HCT116 (cell line): Measurements from ENCODE around the gene TRIM59. TPM values are rescaled to one million over a fixed set of nuclear protein-coding genes. Genes with fewer than 3 reads are reported as not detected.

Experiments
- ATAC-seq: fragments of 200-7000 bp; cut with Tn5 transposase; 2 replicates; pipeline ENCODE4 v1.9.1; 2020; ENCODE audit warnings: mild to moderate bottlenecking, moderate library complexity
- BruUV-seq: library from RNA; stranded (reverse); fragments of 400-500 nt; replicated peaks from 2 replicates; lab custom pipeline; 2021; lab: Mats Ljungman, UMichigan
- CTCF ChIA-PET: fragments of 300-600 bp; sonication (Branson Sonifier 250); formaldehyde crosslinking; loops from one replicate; lab custom pipeline; 2021; ENCODE audit warnings: antibody characterized with exemption; lab: Charles Lee
- POLR2A ChIA-PET: fragments of 300-600, 350-600 bp; sonication (Branson Sonifier 250); formaldehyde crosslinking; loops from one replicate; lab custom pipeline; 2021; ENCODE audit warnings: antibody characterized with exemption; lab: Charles Lee
- RAD21 ChIA-PET, 2 experiments: fragments of 300-600 bp; sonication (Branson Sonifier 250); formaldehyde crosslinking; loops; one replicate each; lab custom pipeline; 2023; ENCODE audit warnings: low total read pairs in 2 of 2; ENCODE audit not compliant: uncharacterized antibody in 2 of 2, unreplicated experiment in 2 of 2, low non-redundant PET in 1 of 2; lab: Charles Lee
- DNase-seq: peaks from one replicate; pipeline ENCODE4 v3.0.0-alpha.2; 2010; ENCODE audit warnings: low read depth, low spot score
- H2AFZ ChIP-seq: fragments of 200-600 bp; shearing (Covaris generic), sonication (generic); 2 replicates; pipeline ENCODE4 v1.6.1; 2017; ENCODE audit warnings: low read depth, mixed run types, mixed read lengths, antibody characterized with exemption, low read length; ENCODE audit not compliant: poor library complexity, severe bottlenecking
- H3K27ac ChIP-seq: 2 replicates; pipeline ENCODE4 v1.5.1; 2012; ENCODE audit warnings: low read depth, low read length
- H3K27me3 ChIP-seq: fragments of 200-600 bp; sonication (generic); 2 replicates; pipeline ENCODE4 v1.6.1; 2016; ENCODE audit warnings: mixed run types, low read length, mixed read lengths; ENCODE audit not compliant: insufficient read depth
- H3K36me3 ChIP-seq, 2 experiments: fragments of 200-500 bp in 1 of 2; fragments of 200-600 bp in 1 of 2; sonication (Bioruptor generic) in 1 of 2; sonication (generic) in 1 of 2; 2 replicates each; pipeline versions ENCODE4 v1.5.1 to v1.6.1; 2014 to 2016; ENCODE audit warnings: low read length in 2 of 2, inconsistent platforms in 1 of 2, mixed read lengths in 1 of 2, mixed run types in 1 of 2; ENCODE audit not compliant: insufficient read depth in 2 of 2, control insufficient read depth in 1 of 2
- H3K4me1 ChIP-seq, 2 experiments: fragments of 200-600 bp in 1 of 2; sonication (generic) in 1 of 2; 2 replicates each; pipeline versions ENCODE4 v1.5.1 to v1.6.1; 2012 to 2017; ENCODE audit warnings: low read length in 2 of 2, inconsistent platforms in 1 of 2, mild to moderate bottlenecking in 1 of 2, mixed read lengths in 1 of 2, mixed run types in 1 of 2, moderate library complexity in 1 of 2; ENCODE audit not compliant: insufficient read depth in 2 of 2, control insufficient read depth in 1 of 2
- H3K4me2 ChIP-seq: fragments of 200-600 bp; sonication (generic); 2 replicates; pipeline ENCODE4 v1.6.1; 2017; ENCODE audit warnings: mixed run types, low read length, mixed read lengths
- H3K4me3 ChIP-seq, 2 experiments: fragments of 200-600 bp in 1 of 2; sonication (generic) in 1 of 2; replicated peaks in 1 of 2; 2 replicates each; pipeline ENCODE4 v1.5.1; 2011 to 2016; ENCODE audit warnings: low read length in 2 of 2, control low read depth in 1 of 2, low read depth in 1 of 2, mild to moderate bottlenecking in 1 of 2, mixed read lengths in 1 of 2, mixed run types in 1 of 2
- H3K79me2 ChIP-seq: fragments of 200-600 bp; sonication (generic); 2 replicates; pipeline ENCODE4 v1.6.1; 2017; ENCODE audit warnings: mild to moderate bottlenecking, mixed run types, low read length, moderate library complexity, mixed read lengths; ENCODE audit not compliant: insufficient read depth
- H3K9ac ChIP-seq: fragments of 200-600 bp; sonication (generic); 2 replicates; pipeline ENCODE4 v1.6.1; 2016; ENCODE audit warnings: low read length, mixed read lengths
- H3K9me2 ChIP-seq: fragments of 200-600 bp; sonication (generic), shearing (Covaris generic); 2 replicates; pipeline ENCODE4 v1.6.1; 2017; ENCODE audit warnings: mixed run types, mild to moderate bottlenecking, moderate library complexity; ENCODE audit not compliant: insufficient read depth
- H3K9me3 ChIP-seq, 2 experiments: fragments of 200-500 bp in 1 of 2; fragments of 200-600 bp in 1 of 2; sonication (Bioruptor generic) in 1 of 2; sonication (generic) in 1 of 2; 2 replicates each; pipeline ENCODE4 v1.6.1; 2014 to 2017; ENCODE audit warnings: low read length in 2 of 2, mixed read lengths in 2 of 2, inconsistent platforms in 1 of 2, low read depth in 1 of 2, mild to moderate bottlenecking in 1 of 2, mixed run types in 1 of 2, moderate library complexity in 1 of 2; ENCODE audit not compliant: control insufficient read depth in 1 of 2, insufficient read depth in 1 of 2
- H4K20me1 ChIP-seq: fragments of 200-600 bp; sonication (generic), shearing (Covaris generic); 2 replicates; pipeline ENCODE4 v1.6.1; 2017; ENCODE audit warnings: mixed run types, mild to moderate bottlenecking, moderate library complexity; ENCODE audit not compliant: insufficient read depth
- CBX3 ChIP-seq: IDR thresholded peaks from 2 replicates; pipeline ENCODE4 v1.6.1; 2012; ENCODE audit warnings: low read depth
- CEBPB ChIP-seq: IDR thresholded peaks from 2 replicates; pipeline ENCODE4 v1.6.1; 2012; ENCODE audit warnings: low read depth
- ELF1 ChIP-seq: IDR thresholded peaks from 2 replicates; pipeline ENCODE4 v1.6.1; 2012; ENCODE audit warnings: low read depth, borderline replicate concordance
- EZH2 ChIP-seq: fragments of 200-600 bp; sonication (generic); IDR thresholded peaks from 2 replicates; pipeline ENCODE4 v1.6.1; 2017; ENCODE audit warnings: antibody characterized with exemption, mixed run types
- EZH2phosphoT487 ChIP-seq: fragments of 200-600 bp; IDR thresholded peaks from 2 replicates; pipeline ENCODE4 v1.6.1; 2018; ENCODE audit warnings: antibody characterized with exemption, borderline replicate concordance
- FOSL1 ChIP-seq: IDR thresholded peaks from 2 replicates; pipeline ENCODE4 v1.6.1; 2012; ENCODE audit warnings: low read depth
- JUND ChIP-seq: IDR thresholded peaks from 2 replicates; pipeline ENCODE4 v1.6.1; 2012
- POLR2A ChIP-seq: IDR thresholded peaks from 2 replicates; pipeline ENCODE4 v1.7.0; 2011; ENCODE audit warnings: borderline replicate concordance; ENCODE audit not compliant: insufficient read depth, insufficient read length; ENCODE audit errors: extremely low read depth
- RAD21 ChIP-seq: IDR thresholded peaks from 2 replicates; pipeline ENCODE4 v1.6.1; 2012; ENCODE audit warnings: low read depth, mild to moderate bottlenecking
- SIN3A ChIP-seq: IDR thresholded peaks from 2 replicates; pipeline ENCODE4 v1.6.1; 2012; ENCODE audit warnings: low read depth
- SP1 ChIP-seq: IDR thresholded peaks from 2 replicates; pipeline ENCODE4 v1.6.1; 2012; ENCODE audit warnings: low read depth
- SRF ChIP-seq: IDR thresholded peaks from 2 replicates; pipeline ENCODE4 v1.6.1; 2012; ENCODE audit warnings: low read depth
- TCF7L2 ChIP-seq: IDR thresholded peaks from 2 replicates; pipeline ENCODE4 v1.7.0; 2011; ENCODE audit warnings: borderline replicate concordance, inconsistent platforms; ENCODE audit not compliant: insufficient read depth, insufficient read length; ENCODE audit errors: extremely low read depth
- ZFX ChIP-seq: fragments of 450-650 bp; IDR thresholded peaks from 2 replicates; pipeline ENCODE4 v1.6.1; 2017
- ZNF274 ChIP-seq: fragments of 200-500 bp; sonication (Bioruptor generic); IDR thresholded peaks from 2 replicates; pipeline ENCODE4 v1.6.1; 2014; ENCODE audit warnings: mild to moderate bottlenecking, low read depth, low read length, inconsistent platforms
- intact Hi-C: fragments of 100-400 bp; cut with micrococcal nuclease; formaldehyde crosslinking; loops from 2 replicates; pipeline ENCODE4 v1.10.0; 2022
- total RNA-seq: library from RNA; stranded (reverse); gene quantifications from one replicate; pipeline ENCODE4 v1.2.1, GENCODE V29; 2021; ENCODE audit not compliant: unreplicated experiment
- TF ChIP-seq, protein P1 (sequence below): IDR thresholded peaks from 2 replicates; pipeline ENCODE4 v1.6.1; 2012
- TF ChIP-seq, protein P2 (sequence below): IDR thresholded peaks from 2 replicates; pipeline ENCODE4 v1.6.1; 2012; ENCODE audit warnings: low read depth
- TF ChIP-seq, protein P3 (sequence below), 3 experiments: fragments of 200-600 bp in 1 of 3; sonication (generic) in 1 of 3; IDR thresholded peaks in 2 of 3; conservative IDR thresholded peaks in 1 of 3; 2 replicates each; pipeline ENCODE4 v1.5.1; 2012 to 2017; ENCODE audit warnings: low read depth in 2 of 3, low read length in 2 of 3, antibody characterized with exemption in 1 of 3, borderline replicate concordance in 1 of 3, control low read depth in 1 of 3, mild to moderate bottlenecking in 1 of 3, mixed read lengths in 1 of 3, mixed run types in 1 of 3, moderate library complexity in 1 of 3; ENCODE audit not compliant: insufficient read depth in 1 of 3
- TF ChIP-seq, protein P4 (sequence below): IDR thresholded peaks from 2 replicates; pipeline ENCODE4 v1.6.1; 2011; ENCODE audit warnings: mild to moderate bottlenecking, low read length, moderate library complexity; ENCODE audit not compliant: insufficient replicate concordance; ENCODE audit errors: extremely low read depth
- TF ChIP-seq, protein P5 (sequence below): IDR thresholded peaks from 2 replicates; pipeline ENCODE4 v1.6.1; 2012

The TRIM59 gene
- total RNA-seq, 1 experiment from 2014 or later: 41.6 TPM

DNA sequence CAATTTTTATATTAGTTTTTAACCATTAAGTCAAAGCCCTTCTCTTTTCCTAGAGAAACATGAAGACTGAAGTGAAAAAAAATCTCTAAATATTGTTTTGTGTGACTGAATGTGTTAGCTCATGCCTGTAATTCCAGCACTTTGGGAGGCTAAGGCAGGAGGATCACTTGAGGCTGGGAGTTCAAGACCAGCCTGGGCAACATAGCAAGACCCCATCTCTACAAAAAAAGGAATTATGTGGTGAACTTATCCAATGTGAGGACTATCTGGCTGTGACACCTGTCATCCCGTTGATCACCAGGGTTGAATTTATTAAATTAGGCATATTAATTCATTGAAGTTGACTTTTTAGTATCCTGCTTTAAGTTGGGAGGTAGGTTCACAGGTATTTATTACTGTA is 37.1 kb downstream of the TRIM59 start:
- Histone ChIP-seq H3K27ac (no peak overlapping the region), H3K9me2 (no peaks in the 10 kb centered on the region), H4K20me1 (0 out of 2 replicates have a peak, but pooled peaks cover 3% of the 10 kb centered on the region), H3K79me2 (peaks cover 100% of the 10 kb centered on the region), H3K27me3 (no peaks in the 10 kb centered on the region), H3K4me1 (no peaks in the 10 kb centered on the region), H2AFZ (no peak overlapping the region), H3K9ac (no peak overlapping the region), H3K36me3 (peaks cover 47 to 54% of the 10 kb centered on the region in 2 experiments), H3K9me3 (no peaks in the 10 kb centered on the region), H3K4me2 (no peak overlapping the region), H3K4me3 (no peak overlapping the region)
- intact Hi-C loops: loop anchor here (5.0 to 10.0 kb wide), 3 partner anchors 528 to 1145 kb away; no protein-coding TSS in a partner anchor
- no peak for ATAC-seq
- POLR2A ChIA-PET: interaction anchor here (0.8 kb wide), 1 partner anchor 37 kb away, joined by 3 read pairs; the partner anchor contains the start of gene TRIM59
- no peak for DNase-seq
- TF ChIP-seq, protein P1, sequence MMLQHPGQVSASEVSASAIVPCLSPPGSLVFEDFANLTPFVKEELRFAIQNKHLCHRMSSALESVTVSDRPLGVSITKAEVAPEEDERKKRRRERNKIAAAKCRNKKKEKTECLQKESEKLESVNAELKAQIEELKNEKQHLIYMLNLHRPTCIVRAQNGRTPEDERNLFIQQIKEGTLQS: no peak
- no peak for TF ChIP-seq ZNF274
- no peak for TF ChIP-seq ELF1
- TF ChIP-seq, protein P2, sequence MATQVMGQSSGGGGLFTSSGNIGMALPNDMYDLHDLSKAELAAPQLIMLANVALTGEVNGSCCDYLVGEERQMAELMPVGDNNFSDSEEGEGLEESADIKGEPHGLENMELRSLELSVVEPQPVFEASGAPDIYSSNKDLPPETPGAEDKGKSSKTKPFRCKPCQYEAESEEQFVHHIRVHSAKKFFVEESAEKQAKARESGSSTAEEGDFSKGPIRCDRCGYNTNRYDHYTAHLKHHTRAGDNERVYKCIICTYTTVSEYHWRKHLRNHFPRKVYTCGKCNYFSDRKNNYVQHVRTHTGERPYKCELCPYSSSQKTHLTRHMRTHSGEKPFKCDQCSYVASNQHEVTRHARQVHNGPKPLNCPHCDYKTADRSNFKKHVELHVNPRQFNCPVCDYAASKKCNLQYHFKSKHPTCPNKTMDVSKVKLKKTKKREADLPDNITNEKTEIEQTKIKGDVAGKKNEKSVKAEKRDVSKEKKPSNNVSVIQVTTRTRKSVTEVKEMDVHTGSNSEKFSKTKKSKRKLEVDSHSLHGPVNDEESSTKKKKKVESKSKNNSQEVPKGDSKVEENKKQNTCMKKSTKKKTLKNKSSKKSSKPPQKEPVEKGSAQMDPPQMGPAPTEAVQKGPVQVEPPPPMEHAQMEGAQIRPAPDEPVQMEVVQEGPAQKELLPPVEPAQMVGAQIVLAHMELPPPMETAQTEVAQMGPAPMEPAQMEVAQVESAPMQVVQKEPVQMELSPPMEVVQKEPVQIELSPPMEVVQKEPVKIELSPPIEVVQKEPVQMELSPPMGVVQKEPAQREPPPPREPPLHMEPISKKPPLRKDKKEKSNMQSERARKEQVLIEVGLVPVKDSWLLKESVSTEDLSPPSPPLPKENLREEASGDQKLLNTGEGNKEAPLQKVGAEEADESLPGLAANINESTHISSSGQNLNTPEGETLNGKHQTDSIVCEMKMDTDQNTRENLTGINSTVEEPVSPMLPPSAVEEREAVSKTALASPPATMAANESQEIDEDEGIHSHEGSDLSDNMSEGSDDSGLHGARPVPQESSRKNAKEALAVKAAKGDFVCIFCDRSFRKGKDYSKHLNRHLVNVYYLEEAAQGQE: no peak
- TF ChIP-seq, protein P3, sequence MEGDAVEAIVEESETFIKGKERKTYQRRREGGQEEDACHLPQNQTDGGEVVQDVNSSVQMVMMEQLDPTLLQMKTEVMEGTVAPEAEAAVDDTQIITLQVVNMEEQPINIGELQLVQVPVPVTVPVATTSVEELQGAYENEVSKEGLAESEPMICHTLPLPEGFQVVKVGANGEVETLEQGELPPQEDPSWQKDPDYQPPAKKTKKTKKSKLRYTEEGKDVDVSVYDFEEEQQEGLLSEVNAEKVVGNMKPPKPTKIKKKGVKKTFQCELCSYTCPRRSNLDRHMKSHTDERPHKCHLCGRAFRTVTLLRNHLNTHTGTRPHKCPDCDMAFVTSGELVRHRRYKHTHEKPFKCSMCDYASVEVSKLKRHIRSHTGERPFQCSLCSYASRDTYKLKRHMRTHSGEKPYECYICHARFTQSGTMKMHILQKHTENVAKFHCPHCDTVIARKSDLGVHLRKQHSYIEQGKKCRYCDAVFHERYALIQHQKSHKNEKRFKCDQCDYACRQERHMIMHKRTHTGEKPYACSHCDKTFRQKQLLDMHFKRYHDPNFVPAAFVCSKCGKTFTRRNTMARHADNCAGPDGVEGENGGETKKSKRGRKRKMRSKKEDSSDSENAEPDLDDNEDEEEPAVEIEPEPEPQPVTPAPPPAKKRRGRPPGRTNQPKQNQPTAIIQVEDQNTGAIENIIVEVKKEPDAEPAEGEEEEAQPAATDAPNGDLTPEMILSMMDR (IDR thresholded peaks at IDR 0.05 in 2 of 3, conservative IDR thresholded peaks at IDR 0.05 in 1 of 3; ENCODE audit: borderline replicate concordance in 1 of 3, insufficient read depth in 1 of 3, low read depth in 2 of 3, low read length in 2 of 3): no peak
- TF ChIP-seq EZH2: no peak
- no peak for TF ChIP-seq EZH2phosphoT487
- TF ChIP-seq, protein P4, sequence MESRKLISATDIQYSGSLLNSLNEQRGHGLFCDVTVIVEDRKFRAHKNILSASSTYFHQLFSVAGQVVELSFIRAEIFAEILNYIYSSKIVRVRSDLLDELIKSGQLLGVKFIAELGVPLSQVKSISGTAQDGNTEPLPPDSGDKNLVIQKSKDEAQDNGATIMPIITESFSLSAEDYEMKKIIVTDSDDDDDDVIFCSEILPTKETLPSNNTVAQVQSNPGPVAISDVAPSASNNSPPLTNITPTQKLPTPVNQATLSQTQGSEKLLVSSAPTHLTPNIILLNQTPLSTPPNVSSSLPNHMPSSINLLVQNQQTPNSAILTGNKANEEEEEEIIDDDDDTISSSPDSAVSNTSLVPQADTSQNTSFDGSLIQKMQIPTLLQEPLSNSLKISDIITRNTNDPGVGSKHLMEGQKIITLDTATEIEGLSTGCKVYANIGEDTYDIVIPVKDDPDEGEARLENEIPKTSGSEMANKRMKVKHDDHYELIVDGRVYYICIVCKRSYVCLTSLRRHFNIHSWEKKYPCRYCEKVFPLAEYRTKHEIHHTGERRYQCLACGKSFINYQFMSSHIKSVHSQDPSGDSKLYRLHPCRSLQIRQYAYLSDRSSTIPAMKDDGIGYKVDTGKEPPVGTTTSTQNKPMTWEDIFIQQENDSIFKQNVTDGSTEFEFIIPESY: no peak
- no peak for TF ChIP-seq TCF7L2
- no peak for TF ChIP-seq FOSL1
- no peak for TF ChIP-seq SIN3A
- TF ChIP-seq ZFX: no peak
- no peak for TF ChIP-seq CBX3
- no peak for TF ChIP-seq POLR2A
- TF ChIP-seq JUND: no peak
- TF ChIP-seq, protein P5, sequence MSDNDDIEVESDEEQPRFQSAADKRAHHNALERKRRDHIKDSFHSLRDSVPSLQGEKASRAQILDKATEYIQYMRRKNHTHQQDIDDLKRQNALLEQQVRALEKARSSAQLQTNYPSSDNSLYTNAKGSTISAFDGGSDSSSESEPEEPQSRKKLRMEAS: no peak
- TF ChIP-seq SRF: no peak
- no peak for TF ChIP-seq SP1
- TF ChIP-seq RAD21: no peak
- no peak for TF ChIP-seq CEBPB
- RAD21 ChIA-PET: no interaction called here
- CTCF ChIA-PET: interaction anchor here (1.1 to 2.9 kb wide), 4 partner anchors 11 to 380 kb away, joined by 3 to 25 read pairs (median 10); partner anchors contain the start of gene C3orf80
- BruUV-seq: no TSS peak
